Transverse colon (tissue), 4 donors: Measurements from ENCODE around the gene ITGB2.

ENCODE experiments used
- CTCF ChIP-seq, 5 experiments: fragments of 200-600 bp in 3 of 5; fragments of 450-650 bp in 2 of 5; sonication (generic) in 3 of 5; IDR thresholded peaks; 1 replicate in 2 of 5; 2 replicates in 3 of 5; pipeline ENCODE4 v1.5.1; 2016 to 2017; ENCODE audit warnings: antibody characterized with exemption in 5 of 5, inconsistent platforms in 3 of 5, mild to moderate bottlenecking in 2 of 5, moderate library complexity in 1 of 5
- EP300 ChIP-seq: sonication (generic); formaldehyde crosslinking; IDR thresholded peaks from one replicate; pipeline ENCODE4 v1.6.1; 2017; ENCODE audit warnings: antibody characterized with exemption, low read depth
- POLR2A ChIP-seq: fragments of 450-650 bp; IDR thresholded peaks from one replicate; pipeline ENCODE4 v1.6.1; 2016; ENCODE audit warnings: antibody characterized with exemption, mild to moderate bottlenecking, moderate library complexity
- POLR2AphosphoS5 ChIP-seq, 3 donors: sonication (generic); formaldehyde crosslinking; IDR thresholded peaks; one replicate each; pipeline ENCODE4 v1.6.1; 2016; ENCODE audit warnings: antibody characterized with exemption in 3 of 3

DNA sequence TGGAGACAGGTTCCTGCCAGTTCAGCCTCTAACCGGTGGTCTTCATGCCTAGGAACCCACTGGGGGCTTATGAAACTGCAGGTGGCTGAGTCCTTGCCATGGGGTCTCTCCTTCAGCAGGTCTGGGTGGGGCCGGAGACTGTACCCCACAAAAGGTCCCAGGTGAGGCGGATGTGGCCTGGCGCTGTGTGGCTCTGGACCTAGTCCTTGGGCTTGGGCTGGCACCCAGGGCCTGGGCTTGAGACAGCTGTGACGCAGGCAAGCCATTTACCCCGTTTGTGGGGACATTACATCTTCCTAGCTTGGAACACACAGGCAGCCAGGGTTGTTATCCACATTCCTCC lies 13.2 kb upstream of the ITGB2 start:
- TF ChIP-seq POLR2A (no peak), POLR2AphosphoS5 (IDR thresholded peaks at IDR 0.05) (no peak), EP300 (no peak), CTCF (IDR thresholded peaks at IDR 0.05) (no peak)
